Endothelial cell of umbilical vein (primary cell): ENCODE results near the gene SELPLG.

ENCODE experiments used
- JUN ChIP-seq: IDR thresholded peaks from 2 replicates; pipeline ENCODE4 v1.6.1; 2011; ENCODE audit warnings: borderline replicate concordance, low read depth; ENCODE audit not compliant: insufficient read length, insufficient read depth
- POLR2A ChIP-seq: IDR thresholded peaks from 2 replicates; pipeline ENCODE4 v1.6.1; 2012; ENCODE audit warnings: low read depth, mild to moderate bottlenecking, control low read depth, low read length
- POLR2AphosphoS5 ChIP-seq: IDR thresholded peaks from 2 replicates; pipeline ENCODE4 v1.6.1; 2012; ENCODE audit warnings: low read depth, mild to moderate bottlenecking, control low read depth, low read length, moderate library complexity; ENCODE audit not compliant: insufficient read depth
- TF ChIP-seq, protein P1 (sequence below), 2 donors: IDR thresholded peaks; 1 replicate in 1 of 2; 2 replicates in 1 of 2; pipeline ENCODE4 v1.5.1; 2011; ENCODE audit warnings: low read length in 2 of 2, mild to moderate bottlenecking in 2 of 2, moderate library complexity in 2 of 2, control low read depth in 1 of 2, inconsistent platforms in 1 of 2, low read depth in 1 of 2; ENCODE audit not compliant: insufficient read depth in 1 of 2; ENCODE audit errors: extremely low read depth in 1 of 2

DNA sequence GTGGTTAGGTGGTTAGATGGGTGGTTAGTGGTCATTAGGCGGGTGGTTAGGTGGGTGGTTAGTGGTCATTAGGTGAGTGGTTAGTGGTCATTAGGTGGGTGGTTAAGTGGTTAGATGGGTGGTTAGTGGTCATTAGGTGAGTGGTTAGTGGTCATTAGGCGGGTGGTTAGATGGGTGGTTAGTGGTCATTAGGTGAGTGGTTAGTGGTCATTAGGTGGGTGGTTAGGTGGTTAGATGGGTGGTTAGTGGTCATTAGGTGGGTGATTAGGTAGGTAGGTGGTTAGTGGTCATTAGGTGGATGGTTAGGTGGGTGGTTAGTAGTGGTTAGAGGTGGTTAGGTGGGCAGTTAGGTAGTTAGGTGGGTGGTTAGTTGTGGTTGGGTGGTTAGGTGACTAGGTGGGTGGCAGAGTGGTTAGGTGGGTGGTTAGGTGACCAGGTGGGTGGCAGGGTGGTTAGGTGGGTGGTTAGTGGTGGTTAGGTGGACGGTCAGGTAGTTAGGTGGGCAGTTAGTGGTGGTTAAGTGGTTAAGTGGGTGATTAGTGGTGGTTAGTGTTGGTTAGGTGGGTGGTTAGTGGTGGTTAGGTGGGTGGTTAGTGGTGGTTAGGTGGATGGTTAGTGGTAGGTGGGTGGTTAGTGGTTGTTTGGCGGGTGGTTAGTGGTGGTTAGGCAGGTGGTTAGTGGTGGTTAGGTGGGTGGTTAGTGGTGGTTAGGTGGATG lies 27.8 kb downstream of the SELPLG start:
- no peak for TF ChIP-seq POLR2A
- TF ChIP-seq JUN, result no peak
- TF ChIP-seq, protein P1, sequence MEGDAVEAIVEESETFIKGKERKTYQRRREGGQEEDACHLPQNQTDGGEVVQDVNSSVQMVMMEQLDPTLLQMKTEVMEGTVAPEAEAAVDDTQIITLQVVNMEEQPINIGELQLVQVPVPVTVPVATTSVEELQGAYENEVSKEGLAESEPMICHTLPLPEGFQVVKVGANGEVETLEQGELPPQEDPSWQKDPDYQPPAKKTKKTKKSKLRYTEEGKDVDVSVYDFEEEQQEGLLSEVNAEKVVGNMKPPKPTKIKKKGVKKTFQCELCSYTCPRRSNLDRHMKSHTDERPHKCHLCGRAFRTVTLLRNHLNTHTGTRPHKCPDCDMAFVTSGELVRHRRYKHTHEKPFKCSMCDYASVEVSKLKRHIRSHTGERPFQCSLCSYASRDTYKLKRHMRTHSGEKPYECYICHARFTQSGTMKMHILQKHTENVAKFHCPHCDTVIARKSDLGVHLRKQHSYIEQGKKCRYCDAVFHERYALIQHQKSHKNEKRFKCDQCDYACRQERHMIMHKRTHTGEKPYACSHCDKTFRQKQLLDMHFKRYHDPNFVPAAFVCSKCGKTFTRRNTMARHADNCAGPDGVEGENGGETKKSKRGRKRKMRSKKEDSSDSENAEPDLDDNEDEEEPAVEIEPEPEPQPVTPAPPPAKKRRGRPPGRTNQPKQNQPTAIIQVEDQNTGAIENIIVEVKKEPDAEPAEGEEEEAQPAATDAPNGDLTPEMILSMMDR (IDR thresholded peaks at IDR 0.05; ENCODE audit: extremely low read depth in 1 of 2, insufficient read depth in 1 of 2, low read depth in 1 of 2, low read length in 2 of 2), result no peak
- TF ChIP-seq POLR2AphosphoS5, result no peak
